NCI-H2029 treated with DMSO at 0.1 percent for 48 hours (cell line): Measurements from ENCODE around the gene PPP1R1C.
A peak's percentile ranks its signal among the peaks of the same experiment; 100 is the strongest.

Source experiments
- DNase-seq: peaks from one replicate; lab custom pipeline; 2025; lab: John Stamatoyannopoulos, UW

Gene PPP1R1C

GRCh38 chr2:181972431-181973170 lies 13.1 kb upstream of the PPP1R1C start:
- DNase-seq = no peak

GRCh38 chr2:181973171-181973783 lies 12.4 kb upstream of the PPP1R1C start:
- DNase-seq = no peak

DNA sequence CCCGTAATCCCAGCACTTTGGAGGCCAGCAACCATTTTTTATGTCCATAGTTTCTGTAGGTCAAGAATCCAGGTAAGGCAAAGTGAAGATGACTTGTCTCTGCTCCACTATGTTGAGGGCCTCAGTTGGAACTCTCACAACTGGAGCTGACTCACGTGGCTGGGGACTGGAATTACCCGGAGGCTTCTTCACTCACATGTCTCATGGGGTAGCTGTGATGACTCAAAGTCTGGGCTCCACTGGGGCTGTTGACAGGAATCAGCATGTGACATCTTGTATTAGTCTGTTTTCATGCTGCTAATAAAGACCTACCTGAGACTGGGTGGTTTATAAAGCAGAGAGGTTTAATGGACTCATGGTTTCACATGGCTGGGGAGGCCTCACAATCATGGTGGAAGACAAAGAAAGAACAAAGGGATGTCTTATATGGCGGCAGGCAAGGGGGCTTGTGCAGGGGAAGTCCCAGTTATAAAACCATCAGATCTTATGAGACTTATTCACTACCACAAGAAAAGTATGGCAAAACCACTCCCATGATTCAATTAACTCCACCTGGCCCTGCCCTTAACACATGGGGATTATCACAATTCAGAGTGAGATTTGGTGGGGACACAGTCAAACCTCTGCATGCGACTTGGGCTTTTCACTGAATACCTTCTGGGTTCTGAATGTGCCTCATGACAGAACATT lies 7.8 kb upstream of the PPP1R1C start:
- DNase-seq = no peak

- DNase-seq = no peak
Observed at GRCh38 chr2:181978351-181979150, 7.1 kb upstream of the PPP1R1C start.

DNA sequence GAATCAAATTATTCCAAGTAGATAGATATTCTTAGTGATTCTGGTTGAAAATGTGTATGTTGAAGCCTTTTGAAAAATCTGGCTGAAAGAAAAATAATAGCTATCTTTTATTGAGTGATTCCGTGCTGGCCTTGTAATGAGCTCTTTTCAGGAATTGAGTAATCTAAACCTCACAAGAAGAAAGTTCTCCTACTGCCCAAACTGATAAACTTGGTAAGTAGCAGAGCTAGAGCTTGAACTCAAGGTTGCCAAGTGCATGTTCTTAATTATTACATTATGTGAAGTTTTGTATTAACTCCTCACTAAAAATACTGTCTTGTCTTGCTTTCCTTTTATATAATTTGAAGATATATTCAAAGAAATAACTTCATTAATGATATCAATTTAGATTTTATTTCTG lies 1.6 kb upstream of the PPP1R1C start:
- no peak for DNase-seq

DNA sequence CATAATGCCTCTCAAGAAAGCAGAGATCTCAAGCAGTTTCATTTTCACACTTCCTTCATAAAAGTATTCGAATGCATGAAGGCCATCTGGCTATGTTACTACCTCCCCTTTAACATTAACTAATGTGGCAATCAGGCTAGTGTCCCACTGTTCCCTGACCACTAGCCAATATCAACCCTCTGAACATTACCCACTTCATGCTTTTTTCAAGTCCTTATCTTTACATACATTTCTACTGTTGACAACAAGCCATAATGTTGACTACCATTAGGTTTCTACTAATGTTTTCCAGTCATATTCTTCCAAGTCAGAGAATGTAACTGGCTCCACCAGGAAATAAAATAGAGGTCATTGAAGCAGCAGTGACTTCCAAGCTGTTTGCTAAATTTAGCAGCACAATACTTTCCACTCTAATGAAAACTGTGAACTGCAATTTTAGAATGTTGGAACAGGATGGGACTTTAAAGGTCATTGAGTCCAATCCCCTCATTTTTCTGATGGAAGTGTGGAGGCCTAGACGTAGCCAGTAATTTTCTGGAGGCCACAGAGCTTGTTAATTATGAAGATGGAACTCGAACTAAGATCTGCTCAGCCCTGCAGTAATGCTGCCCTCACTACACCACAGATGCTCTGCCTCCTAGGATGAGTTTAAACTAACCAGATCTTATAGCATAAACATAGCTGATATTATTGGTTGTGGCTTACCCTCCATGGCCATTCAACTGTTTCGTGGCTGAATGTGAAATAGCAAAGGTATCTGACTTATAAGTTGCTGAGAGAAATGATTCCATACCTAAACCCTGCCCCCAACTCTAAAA lies 630 bp upstream of the PPP1R1C start:
- DNase-seq = no peak

DNA sequence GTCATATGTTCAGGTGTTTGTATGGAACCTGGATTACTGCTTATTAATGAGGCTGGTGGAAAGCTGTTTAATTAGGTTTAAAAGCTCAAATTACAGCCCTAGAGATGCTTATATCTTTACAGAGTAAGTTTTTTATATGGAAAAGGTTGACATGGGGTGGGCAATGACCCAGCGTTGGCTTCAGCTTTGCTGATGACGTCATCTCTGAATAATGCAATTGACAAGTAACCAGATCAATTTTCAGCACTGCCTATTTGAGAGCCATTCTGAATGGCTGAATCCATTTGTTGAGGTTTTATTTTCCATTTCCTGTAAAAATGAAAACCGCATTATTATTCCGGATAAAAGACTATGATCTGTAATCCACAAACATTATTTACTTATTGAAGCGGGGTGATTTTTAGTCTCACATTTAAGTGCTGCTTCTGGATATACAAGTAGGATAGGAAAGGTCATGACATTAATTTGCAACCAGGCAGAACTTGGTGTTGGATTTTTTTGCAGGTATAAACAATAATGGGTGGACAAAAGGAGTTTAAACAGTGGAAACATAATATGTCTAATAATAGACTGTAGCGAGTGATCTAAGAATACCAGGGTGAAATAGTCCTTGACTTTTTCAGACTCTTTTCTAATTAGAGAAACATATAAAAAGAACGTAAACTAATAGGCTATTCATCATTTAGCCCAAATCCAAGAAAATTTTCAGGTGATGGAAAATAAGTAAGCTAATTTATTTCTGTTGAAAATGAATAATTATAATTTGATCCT lies 2.7 kb downstream of the PPP1R1C start:
- no peak for DNase-seq

- DNase-seq = no peak
Observed at GRCh38 chr2:181989099-181989498, 3.4 kb downstream of the PPP1R1C start.

- no peak for DNase-seq
Observed at GRCh38 chr2:181991171-181991885, 5.7 kb downstream of the PPP1R1C start.

DNA sequence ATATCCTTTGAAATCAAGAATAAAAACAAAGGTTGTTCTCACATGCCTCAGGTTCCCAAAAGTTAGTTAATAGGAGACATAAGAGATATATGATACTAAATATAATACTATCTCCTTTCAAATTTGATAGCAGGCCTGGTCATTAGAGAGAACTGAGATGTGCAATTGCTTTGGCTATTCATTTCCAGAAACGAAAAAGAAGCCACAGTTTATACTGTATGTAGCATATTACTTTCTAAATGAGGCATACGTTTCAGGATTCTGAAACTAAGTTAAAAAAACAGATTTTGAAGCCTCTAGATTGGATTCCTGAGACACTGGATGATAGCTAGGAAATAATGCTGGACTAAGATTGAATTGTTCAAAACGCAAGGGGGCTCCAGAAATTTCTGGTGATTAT lies 7.1 kb downstream of the PPP1R1C start:
- DNase-seq = no peak

DNA sequence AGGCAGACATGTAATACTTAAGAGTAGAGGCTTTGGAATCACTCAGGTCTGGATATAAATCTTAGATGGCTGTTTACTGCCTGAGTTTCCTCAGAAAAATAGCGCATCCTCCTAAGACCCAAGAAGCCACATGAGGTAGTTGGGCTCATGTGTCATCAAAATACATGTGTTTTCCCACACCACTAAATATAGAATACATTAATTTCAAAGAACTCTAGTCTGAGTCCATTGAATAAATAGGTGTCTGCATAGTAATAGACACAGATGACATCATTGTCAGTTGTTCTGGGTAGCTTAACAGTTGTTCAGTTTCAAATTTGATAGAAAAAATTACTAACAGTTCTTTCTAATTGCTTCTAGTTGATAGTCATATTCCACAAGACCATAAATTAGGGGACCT lies 9.6 kb downstream of the PPP1R1C start:
- DNase-seq = no peak

- DNase-seq = peak; percentile 44
Observed at GRCh38 chr2:181998041-181998835, 12.6 kb downstream of the PPP1R1C start.

- peak; percentile 42 for DNase-seq
Observed at GRCh38 chr2:181998891-181999654, 13.4 kb downstream of the PPP1R1C start.

DNA sequence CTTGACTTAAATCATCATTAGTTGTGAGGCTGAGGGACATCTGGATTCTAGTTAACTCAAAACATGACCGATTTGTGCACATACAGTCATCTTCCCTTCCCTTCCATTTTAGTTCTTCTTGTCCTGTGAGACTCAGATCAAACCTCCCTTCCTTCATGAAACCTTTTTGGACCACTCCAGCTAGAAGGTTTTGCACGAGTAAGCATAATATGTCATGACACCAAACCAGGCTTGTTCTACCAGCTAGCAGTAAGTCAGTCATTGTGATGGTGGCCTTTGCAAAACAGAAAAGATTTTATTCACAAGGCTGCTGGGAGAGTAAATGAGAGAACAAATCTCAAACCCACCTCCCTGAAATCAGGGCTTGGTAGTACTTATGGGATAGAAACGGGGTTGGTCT lies 14.3 kb downstream of the PPP1R1C start:
- no peak for DNase-seq

DNA sequence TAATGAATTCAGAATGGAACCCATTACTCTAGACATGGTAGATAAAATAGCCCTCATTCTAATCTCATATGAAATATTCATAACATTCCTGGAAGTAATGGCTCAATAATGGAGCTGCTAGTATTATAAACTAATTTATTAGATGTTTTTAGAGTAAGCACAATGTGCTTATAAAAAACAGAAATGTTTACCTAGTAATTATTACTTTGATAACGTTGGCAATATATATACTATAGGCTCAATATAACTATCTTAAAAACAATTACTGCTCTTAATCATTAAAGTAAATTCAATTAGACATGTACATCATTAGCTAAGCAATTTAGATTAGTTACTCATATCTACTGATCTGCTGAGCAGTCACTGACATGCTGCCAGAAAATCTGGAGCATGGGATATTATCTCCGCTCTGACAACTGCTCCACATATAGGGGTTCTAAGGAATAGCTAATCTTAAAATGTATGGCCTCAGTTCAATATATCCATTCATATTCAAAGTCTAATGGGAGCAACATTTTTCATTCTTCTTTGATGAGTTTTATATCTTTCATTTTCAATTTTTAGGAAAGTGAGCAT lies 19.4 kb downstream of the PPP1R1C start:
- DNase-seq = no peak

DNA sequence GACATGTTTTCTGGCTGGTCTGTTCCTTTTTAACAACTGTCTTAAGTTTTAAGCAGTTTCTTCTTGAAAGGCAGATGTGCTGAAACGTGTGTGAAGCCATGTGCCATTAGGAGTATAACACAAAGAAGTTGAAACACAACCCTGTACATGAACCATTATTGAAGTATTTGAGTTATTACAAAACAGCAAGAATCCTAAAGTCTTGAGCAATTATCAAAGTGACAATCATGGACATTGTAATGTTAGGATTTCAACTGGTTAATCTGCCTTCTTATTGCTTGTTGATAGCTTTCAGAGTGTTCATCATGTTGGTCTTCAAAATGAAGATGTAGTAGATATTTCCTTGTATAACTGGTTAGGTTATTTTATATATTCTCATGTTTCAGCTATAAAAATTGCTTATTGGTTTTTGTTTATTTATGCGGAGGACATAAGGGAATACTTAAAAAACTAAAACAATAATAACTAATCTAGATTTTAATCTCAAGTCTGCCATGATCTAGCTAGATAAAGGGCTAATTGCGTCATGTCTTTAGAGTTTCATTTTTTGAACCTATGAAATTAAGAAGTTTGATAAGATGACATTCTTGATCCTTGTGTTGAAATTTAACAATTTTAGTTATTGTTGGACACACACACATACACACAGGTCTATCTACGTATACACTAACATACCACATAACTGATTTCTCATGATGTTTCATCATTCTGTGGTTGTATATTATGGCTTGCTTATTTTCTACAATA lies 21.1 kb downstream of the PPP1R1C start:
- DNase-seq = no peak

DNA sequence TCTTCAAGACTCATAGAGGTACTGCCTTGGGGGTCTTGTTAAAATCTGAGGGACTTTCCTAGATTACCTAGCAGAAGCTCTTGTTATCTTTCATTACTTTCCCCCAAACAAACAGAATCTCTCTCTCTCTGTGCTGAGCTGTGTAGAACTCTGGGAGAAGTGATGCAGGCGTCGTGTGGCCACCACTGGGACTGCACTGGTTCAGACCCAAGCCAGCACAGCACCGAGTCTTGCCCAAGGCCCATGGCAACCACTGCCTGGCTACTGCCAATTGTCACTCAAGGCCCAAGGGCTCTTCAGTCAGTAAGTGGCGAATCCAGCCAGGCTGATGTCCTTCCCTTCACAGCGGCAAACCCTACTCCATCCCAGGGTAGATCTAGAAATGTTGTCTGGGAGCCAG lies 28.6 kb downstream of the PPP1R1C start:
- DNase-seq = no peak
